Measurements from ENCODE around the gene NPLOC4.
"Not testable (repeated sequence)": the region's sequence is repeated elsewhere in the genome, so short reads cannot be mapped to it uniquely, and the experiment has no call there.

DNA sequence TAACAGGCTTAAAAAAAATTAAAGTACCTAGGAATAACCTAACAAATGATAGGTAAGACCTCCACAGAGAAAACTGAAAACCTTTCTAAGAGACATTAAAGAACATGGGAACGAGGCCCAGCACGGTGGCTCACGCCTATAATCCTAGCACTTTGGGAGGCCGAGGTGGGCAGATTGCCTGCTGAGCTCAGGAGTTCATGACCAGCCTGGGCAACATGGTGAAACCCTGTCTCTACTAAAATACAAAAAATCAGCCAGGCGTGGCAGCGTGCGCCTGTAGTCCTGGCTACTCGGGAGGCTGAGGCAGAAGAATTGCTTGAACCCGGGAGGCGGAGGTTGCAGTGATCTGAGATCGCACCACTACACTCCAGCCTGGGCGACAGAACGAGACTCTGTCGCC lies 52.1 kb downstream of the NPLOC4 start:
- not testable (repeated sequence) for TF ChIP-seq SPI1, POLR2AphosphoS5, POLR2A (IDR thresholded peaks at IDR 0.05; ENCODE audit: low read depth, low read length)

Measured in GM12891 (cell line).